ENCODE measurements around the gene HLA-DRA.
A peak's percentile ranks its signal among the peaks of the same experiment; 100 is the strongest.
"Not testable (repeated sequence)": the region's sequence is repeated elsewhere in the genome, so short reads cannot be mapped to it uniquely, and the experiment has no call there.

HLA-DRA gene

GRCh38 chr6:32442977-32443552, 3.4 kb downstream of the HLA-DRA start:
- Mint-ChIP-seq H3K27me3 (ENCODE audit: low read depth) (peaks cover 23% of the 10 kb centered on the region), H3K4me1 (ENCODE audit: low read depth) (peaks cover 24% of the 10 kb centered on the region), H3K9me3 (no peaks in the 10 kb centered on the region), H3K4me3 (no peak overlapping the region), H3K27ac (no peak overlapping the region), H3K36me3 (ENCODE audit: low read depth) (peaks cover 8% of the 10 kb centered on the region)

DNA sequence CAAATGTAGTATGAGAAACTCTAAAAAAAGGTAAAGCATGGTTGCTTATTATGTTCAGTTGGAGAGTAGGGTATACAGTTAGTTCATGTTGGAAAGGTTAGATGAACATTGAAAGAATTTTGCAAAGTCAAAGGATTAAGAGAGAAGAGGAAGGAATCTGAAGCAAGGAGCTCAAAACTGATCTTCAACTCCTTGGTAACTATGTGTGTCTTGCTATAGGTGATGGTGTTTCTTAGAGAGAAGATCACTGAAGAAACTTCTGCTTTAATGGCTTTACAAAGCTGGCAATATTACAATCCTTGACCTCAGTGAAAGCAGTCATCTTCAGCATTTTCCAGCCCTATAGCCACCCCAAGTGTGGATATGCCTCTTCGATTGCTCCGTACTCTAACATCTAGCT, 4.7 kb downstream of the HLA-DRA start:
- H3K27ac Mint-ChIP-seq = no peak overlapping the region
- no peaks in the 10 kb centered on the region for H3K9me3 Mint-ChIP-seq
- H3K4me3 Mint-ChIP-seq = no peak overlapping the region
- peaks cover 19% of the 10 kb centered on the region for H3K4me1 Mint-ChIP-seq (ENCODE audit: low read depth)
- H3K27me3 Mint-ChIP-seq (ENCODE audit: low read depth) = peaks cover 22% of the 10 kb centered on the region
- peaks cover 8% of the 10 kb centered on the region for H3K36me3 Mint-ChIP-seq (ENCODE audit: low read depth)

DNA sequence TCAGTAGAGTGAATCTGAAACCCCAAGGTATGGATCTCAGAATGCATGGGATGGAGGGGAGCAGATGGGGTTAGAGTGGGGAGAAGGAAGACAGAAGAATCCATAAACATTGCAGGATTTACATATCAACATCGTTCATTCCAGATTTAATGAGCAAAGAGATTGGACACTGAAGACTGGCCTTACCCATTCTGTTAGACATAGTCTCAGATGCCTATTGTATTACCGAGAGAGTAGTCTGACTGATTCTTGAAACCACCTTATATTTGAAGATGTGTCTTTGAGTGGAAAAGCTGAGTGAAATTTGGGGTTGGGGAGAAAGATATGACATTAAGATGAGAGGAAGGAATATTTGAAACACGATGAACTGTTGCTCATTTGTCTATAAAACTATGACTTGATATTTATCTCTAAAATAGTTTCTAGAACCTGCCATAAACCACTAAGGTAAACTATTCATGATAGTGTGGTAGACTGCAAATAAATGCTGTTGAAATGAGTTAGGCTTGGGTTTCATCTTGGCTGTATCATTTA, 5.7 kb downstream of the HLA-DRA start:
- H3K27ac Mint-ChIP-seq = no peak overlapping the region

DNA sequence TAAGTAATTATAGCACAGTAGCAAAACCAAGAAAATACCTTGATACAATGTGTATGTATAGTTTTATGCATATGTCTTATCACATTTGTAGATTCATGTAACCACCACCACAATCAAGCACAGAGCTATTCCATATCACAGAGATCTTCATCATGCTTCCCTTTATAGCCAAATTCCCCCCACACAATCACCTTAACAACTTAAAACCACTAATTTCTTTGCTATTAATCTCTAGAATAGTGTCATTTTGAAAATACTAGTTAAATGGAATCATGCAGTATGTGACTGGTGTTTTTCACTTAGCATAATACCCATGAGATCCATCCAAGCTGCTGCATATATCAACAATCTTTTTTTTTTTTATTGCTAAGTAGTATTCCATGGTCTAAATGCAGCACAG, 8.2 kb downstream of the HLA-DRA start:
- peaks cover 8% of the 10 kb centered on the region for H3K9me3 Mint-ChIP-seq
- no peak overlapping the region for H3K4me3 Mint-ChIP-seq
- peaks cover 5% of the 10 kb centered on the region for H3K36me3 Mint-ChIP-seq (ENCODE audit: low read depth)
- H3K4me1 Mint-ChIP-seq (ENCODE audit: low read depth) = peaks cover 5% of the 10 kb centered on the region
- no peak overlapping the region for H3K27ac Mint-ChIP-seq
- peaks cover 32% of the 10 kb centered on the region for H3K27me3 Mint-ChIP-seq (ENCODE audit: low read depth)

More for the DNA sequence above, 5.7 kb downstream of the HLA-DRA start:
- H3K36me3 Mint-ChIP-seq (ENCODE audit: low read depth) = peaks cover 8% of the 10 kb centered on the region
- H3K4me1 Mint-ChIP-seq (ENCODE audit: low read depth) = peaks cover 14% of the 10 kb centered on the region
- H3K4me3 Mint-ChIP-seq = no peak overlapping the region
- no peaks in the 10 kb centered on the region for H3K9me3 Mint-ChIP-seq
- H3K27me3 Mint-ChIP-seq (ENCODE audit: low read depth) = peaks cover 21% of the 10 kb centered on the region

DNA sequence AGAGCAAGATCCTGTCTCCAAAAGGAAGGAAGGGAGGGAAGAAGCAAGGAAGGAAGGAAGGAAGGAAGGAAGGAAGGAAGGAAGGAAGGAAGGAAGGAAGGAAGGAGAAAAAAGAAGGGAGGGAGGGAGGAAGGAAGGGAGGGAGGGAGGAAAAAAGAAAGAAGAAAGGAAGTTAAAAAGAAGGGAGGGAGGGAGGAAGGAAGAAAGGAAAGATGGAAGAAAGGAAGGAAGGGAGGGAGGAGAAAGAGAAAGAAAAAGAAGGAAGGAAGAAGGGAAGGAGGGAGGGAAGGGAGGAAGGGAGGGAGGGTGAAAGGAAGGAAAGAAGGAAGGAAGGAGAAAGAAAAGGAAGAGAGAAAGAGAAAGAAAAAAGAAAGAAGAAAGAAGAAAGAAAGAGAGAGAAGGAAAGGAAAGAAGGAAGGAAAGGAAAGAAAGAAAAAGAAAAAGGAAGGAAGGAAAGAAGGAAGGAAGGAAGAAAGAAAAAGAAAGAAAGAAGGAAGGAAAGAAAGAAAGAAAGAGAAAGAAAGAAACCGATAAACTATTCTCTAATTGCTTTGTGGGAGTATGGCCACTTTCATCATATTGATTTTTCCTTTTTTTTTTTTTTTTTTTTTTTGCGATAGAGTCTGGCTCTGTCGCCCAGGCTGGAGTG, 9.5 kb downstream of the HLA-DRA start:
- Mint-ChIP-seq H3K9me3 (peaks cover 8% of the 10 kb centered on the region), H3K36me3 (ENCODE audit: low read depth) (no peaks in the 10 kb centered on the region), H3K27ac (no peak overlapping the region), H3K4me3 (no peak overlapping the region), H3K4me1 (ENCODE audit: low read depth) (no peaks in the 10 kb centered on the region), H3K27me3 (ENCODE audit: low read depth) (peaks cover 32% of the 10 kb centered on the region)

GRCh38 chr6:32457054-32457453, 17.4 kb downstream of the HLA-DRA start:
- no peak overlapping the region for H3K4me3 Mint-ChIP-seq
- H3K4me1 Mint-ChIP-seq (ENCODE audit: low read depth) = no peaks in the 10 kb centered on the region
- H3K36me3 Mint-ChIP-seq (ENCODE audit: low read depth) = no peaks in the 10 kb centered on the region
- H3K27me3 Mint-ChIP-seq (ENCODE audit: low read depth) = peaks cover 54% of the 10 kb centered on the region
- H3K9me3 Mint-ChIP-seq = peaks cover 7% of the 10 kb centered on the region
- no peak overlapping the region for H3K27ac Mint-ChIP-seq

DNA sequence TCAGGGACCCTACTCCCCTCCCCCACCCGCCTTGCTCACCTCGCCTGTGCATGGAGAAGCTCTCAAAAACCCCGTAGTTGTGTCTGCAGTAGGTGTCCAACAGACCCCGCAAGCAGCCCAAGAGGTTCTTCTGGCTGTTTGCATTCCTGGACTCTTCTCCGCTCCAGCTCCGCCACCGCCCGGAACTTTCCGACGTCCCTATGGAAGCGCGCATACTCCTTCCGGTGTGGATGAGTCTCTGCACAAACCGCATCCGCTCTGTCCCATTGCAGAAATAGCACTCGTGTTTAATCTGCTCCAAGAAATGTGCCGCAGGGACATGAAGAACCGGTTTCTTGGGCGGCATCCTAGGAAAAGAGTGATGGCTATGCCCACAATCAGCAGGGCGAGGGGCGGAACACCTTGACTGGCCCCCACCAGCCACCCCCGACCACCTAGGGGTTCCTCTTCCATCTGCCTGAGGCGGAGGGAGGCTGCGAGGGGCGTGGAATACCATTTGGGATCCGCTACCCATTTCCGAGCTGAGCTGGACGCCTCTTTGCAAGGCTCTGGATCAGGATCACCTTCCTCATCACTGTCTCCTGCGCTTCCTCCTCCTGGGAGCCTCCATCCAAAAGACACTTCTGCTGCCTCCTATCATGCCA, 20.2 kb downstream of the HLA-DRA start:
- Mint-ChIP-seq H3K4me3 (no peak overlapping the region), H3K9me3 (no peaks in the 10 kb centered on the region), H3K4me1 (ENCODE audit: low read depth) (no peaks in the 10 kb centered on the region), H3K36me3 (ENCODE audit: low read depth) (no peaks in the 10 kb centered on the region), H3K27ac (no peak overlapping the region), H3K27me3 (ENCODE audit: low read depth) (peaks cover 52% of the 10 kb centered on the region)

- H3K4me3 Mint-ChIP-seq = no peak overlapping the region
- no peaks in the 10 kb centered on the region for H3K4me1 Mint-ChIP-seq (ENCODE audit: low read depth)
These were observed 20.8 kb downstream of the HLA-DRA start for GRCh38 chr6:32460528-32460927.

GRCh38 chr6:32461493-32461892, 21.8 kb downstream of the HLA-DRA start:
- Mint-ChIP-seq H3K27ac (no peak overlapping the region), H3K9me3 (peaks cover under 1% of the 10 kb centered on the region), H3K4me1 (ENCODE audit: low read depth) (no peaks in the 10 kb centered on the region), H3K27me3 (ENCODE audit: low read depth) (peaks cover 48% of the 10 kb centered on the region), H3K4me3 (no peak overlapping the region), H3K36me3 (ENCODE audit: low read depth) (no peaks in the 10 kb centered on the region)

More at GRCh38 chr6:32460528-32460927, 20.8 kb downstream of the HLA-DRA start:
- Mint-ChIP-seq H3K27me3 (ENCODE audit: low read depth) (peaks cover 55% of the 10 kb centered on the region), H3K9me3 (no peaks in the 10 kb centered on the region), H3K27ac (no peak overlapping the region), H3K36me3 (ENCODE audit: low read depth) (no peaks in the 10 kb centered on the region)

GRCh38 chr6:32462609-32463008, 22.9 kb downstream of the HLA-DRA start:
- Mint-ChIP-seq H3K36me3 (ENCODE audit: low read depth) (no peaks in the 10 kb centered on the region), H3K4me3 (no peak overlapping the region), H3K27me3 (ENCODE audit: low read depth) (peaks cover 37% of the 10 kb centered on the region), H3K9me3 (peaks cover 3% of the 10 kb centered on the region), H3K27ac (no peak overlapping the region), H3K4me1 (ENCODE audit: low read depth) (no peaks in the 10 kb centered on the region)

DNA sequence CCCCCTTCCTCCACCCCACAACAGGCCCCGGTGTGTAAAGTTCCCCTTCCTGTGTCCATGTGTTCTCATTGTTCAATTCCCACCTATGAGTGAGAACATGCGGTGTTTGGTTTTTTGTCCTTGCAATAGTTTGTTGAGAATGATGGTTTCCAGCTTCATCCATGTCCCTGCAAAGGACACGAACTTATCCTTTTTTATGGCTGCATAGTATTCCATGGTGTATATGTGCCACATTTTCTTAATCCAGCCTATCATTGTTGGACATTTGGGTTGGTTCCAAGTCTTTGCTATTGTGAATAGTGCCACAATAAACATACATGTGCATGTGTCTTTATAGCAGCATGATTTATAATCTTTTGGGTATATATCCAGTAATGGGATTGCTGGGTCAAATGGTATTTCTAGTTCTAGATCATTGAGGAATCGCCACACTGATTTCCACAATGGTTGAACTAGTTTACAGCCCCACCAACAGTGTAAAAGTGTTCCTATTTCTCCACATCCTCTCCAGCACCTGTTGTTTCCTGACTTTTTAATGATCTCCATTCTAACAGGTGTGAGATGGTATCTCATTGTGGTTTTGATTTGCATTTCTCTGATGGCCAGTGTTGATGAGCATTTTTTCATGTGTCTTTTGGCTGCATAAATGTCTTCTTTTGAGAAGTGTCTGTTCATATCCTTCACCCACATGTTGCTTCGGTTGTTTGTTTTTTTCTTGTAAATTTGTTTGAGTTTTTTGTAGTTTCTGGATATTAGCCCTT, 28.2 kb downstream of the HLA-DRA start:
- H3K27ac Mint-ChIP-seq; H3K4me1 Mint-ChIP-seq (ENCODE audit: low read depth); H3K9me3 Mint-ChIP-seq; H3K36me3 Mint-ChIP-seq (ENCODE audit: low read depth); H3K4me3 Mint-ChIP-seq: not testable (repeated sequence)
- peaks cover 16% of the 10 kb centered on the region for H3K27me3 Mint-ChIP-seq (ENCODE audit: low read depth)

DNA sequence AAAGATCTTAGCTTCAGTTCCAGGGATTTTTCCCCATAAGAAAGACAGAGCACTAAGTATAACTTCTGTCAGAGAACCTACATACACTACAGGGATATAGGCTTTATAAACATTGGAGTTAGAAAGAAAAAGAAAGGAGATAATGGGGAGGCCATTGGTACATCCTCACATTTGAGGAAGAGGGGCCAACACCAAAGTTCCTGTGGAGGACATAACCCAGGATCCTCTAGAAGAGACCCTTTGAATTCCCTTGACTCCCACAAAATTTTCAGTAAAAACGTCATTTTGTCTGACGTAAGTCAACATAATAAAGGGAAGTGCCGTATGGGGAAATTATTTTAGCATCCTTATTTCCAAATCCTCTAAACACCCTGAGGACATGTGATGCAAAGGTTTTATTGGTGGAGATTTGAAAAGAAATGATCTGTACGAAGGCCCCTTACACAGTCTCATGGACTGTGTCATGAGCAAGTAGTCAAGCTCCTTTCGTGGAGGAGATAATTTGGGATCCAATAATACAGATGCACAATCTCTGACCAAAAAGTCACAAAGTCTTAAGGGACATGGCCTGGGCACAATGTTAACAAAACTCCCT, 33.2 kb downstream of the HLA-DRA start:
- peaks cover 13% of the 10 kb centered on the region for H3K27me3 Mint-ChIP-seq (ENCODE audit: low read depth)
- H3K9me3 Mint-ChIP-seq = no peaks in the 10 kb centered on the region
- peaks cover 2% of the 10 kb centered on the region for H3K4me1 Mint-ChIP-seq (ENCODE audit: low read depth)
- no peaks in the 10 kb centered on the region for H3K36me3 Mint-ChIP-seq (ENCODE audit: low read depth)
- no peak overlapping the region for H3K27ac Mint-ChIP-seq
- H3K4me3 Mint-ChIP-seq = no peak overlapping the region

- H3K4me3 Mint-ChIP-seq; H3K36me3 Mint-ChIP-seq (ENCODE audit: low read depth); H3K9me3 Mint-ChIP-seq; H3K4me1 Mint-ChIP-seq (ENCODE audit: low read depth): not testable (repeated sequence)
- Mint-ChIP-seq H3K27me3 (ENCODE audit: low read depth) (peaks cover 13% of the 10 kb centered on the region), H3K27ac (peak overlapping the region; percentile 65)
These were observed 34.0 kb downstream of the HLA-DRA start for GRCh38 chr6:32473376-32474348.
